Measurements from ENCODE around the gene EXOSC10. TPM values are rescaled to one million over a fixed set of nuclear protein-coding genes. Genes with fewer than 3 reads are reported as not detected.
A peak's percentile ranks its signal among the peaks of the same experiment; 100 is the strongest.

EXOSC10 gene
- total RNA-seq, 1 donor from 2014 or later: 38.7 TPM

DNA sequence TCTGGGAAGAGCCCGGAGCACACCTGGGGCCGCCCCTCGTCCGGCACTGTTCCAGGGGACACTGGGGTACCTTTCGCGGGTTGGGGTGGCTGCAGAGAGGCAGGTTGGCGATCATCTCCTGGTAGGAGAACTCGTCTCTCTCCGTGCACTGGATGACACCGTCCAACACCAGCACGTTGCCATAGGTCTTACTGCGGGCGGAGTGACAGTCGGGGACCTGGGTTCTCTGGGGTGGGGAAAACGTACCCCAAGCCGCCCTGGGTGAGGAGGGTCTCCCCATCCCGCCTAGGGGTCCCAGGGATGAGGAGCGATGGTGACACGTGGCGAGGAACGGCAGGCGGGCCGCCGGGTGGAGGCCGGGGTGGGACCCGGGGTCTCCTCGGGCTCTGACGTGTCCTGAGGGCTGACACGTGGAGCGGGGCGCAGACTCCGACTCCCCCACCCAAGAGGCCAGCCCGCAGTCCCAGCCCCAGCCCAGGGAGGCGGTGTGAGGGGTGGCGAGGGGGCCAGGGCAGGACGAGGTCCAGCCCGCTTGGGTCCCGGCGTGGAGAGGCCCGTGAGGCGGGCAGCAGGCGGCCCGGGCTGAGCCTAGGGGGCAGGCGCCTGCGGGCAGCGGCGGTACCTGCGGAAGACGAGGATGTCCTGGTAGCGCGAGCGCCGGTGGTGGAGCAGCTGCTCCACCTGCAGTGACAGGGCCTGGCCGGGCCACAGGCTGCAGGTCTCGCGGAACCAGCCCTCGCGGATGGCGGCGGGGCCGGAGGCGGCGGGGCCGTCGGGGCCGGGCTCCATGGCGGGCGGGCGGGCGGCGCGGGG is 40.3 kb downstream of the EXOSC10 start:
- DNase-seq (ENCODE audit: low spot score in 2 of 2): no peak
- peak overlapping the region in 1 of 2 donors; percentile 30 for H3K27ac ChIP-seq
- H3K9me3 ChIP-seq: no peaks in the 10 kb centered on the region
- no peak for TF ChIP-seq CTCF (IDR thresholded peaks at IDR 0.05)
- intact Hi-C loops (cut with DNase I): no loop called here
- no peaks in the 10 kb centered on the region for H3K27me3 ChIP-seq
- peak overlapping the region; percentile 75 to 100 for H3K4me3 ChIP-seq
- H3K4me1 ChIP-seq: peaks cover 11 to 16% of the 10 kb centered on the region in 2 donors
- peaks cover 13 to 31% of the 10 kb centered on the region in 2 donors for H3K36me3 ChIP-seq

- H3K27ac ChIP-seq: no peak overlapping the region
- H3K27me3 ChIP-seq: no peaks in the 10 kb centered on the region
- H3K36me3 ChIP-seq: peaks cover 17 to 31% of the 10 kb centered on the region in 2 donors
- intact Hi-C loops (cut with DNase I): no loop called here
- TF ChIP-seq CTCF (IDR thresholded peaks at IDR 0.05): no peak
- no peak for DNase-seq (ENCODE audit: low spot score in 2 of 2)
- H3K9me3 ChIP-seq: no peaks in the 10 kb centered on the region
- peaks cover 11 to 16% of the 10 kb centered on the region in 2 donors for H3K4me1 ChIP-seq
- H3K4me3 ChIP-seq: peak overlapping the region; percentile 75 to 100
These were observed 41.0 kb downstream of the EXOSC10 start for GRCh38 chr1:11058595-11059154.

DNA sequence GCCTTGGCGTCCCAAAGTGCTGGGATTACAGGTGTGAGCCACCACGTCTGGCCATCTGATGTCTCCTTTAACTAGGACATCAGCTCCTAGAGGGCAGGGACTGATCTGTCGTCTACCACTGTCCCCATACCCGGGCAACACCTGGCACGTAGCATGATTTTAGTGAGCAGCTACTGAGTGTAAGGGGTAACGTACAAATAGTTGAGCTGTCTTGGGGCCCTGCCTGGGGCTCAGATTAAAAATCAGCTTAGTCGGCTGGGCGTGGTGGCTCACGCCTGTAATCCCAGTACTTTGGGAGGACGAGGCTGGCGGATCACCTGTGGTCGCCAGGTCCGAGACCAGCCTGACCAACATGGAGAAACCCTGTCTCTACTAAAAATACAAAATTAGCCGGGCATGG is 41.6 kb downstream of the EXOSC10 start:
- Histone ChIP-seq H3K27ac (no peak overlapping the region), H3K36me3 (peaks cover 17 to 31% of the 10 kb centered on the region in 2 donors), H3K27me3 (no peaks in the 10 kb centered on the region), H3K9me3 (no peaks in the 10 kb centered on the region), H3K4me1 (peaks cover 11 to 16% of the 10 kb centered on the region in 2 donors), H3K4me3 (no peak overlapping the region)
- intact Hi-C loops (cut with DNase I): no loop called here
- DNase-seq (ENCODE audit: low spot score in 2 of 2): no peak
- TF ChIP-seq CTCF (IDR thresholded peaks at IDR 0.05): no peak

GRCh38 chr1:11057477-11057876 is 42.2 kb downstream of the EXOSC10 start:
- Histone ChIP-seq H3K27me3 (no peaks in the 10 kb centered on the region), H3K4me3 (no peak overlapping the region), H3K4me1 (peaks cover 11 to 16% of the 10 kb centered on the region in 2 donors), H3K27ac (no peak overlapping the region), H3K36me3 (peaks cover 17 to 31% of the 10 kb centered on the region in 2 donors), H3K9me3 (no peaks in the 10 kb centered on the region)
- DNase-seq (ENCODE audit: low spot score in 2 of 2): no peak
- intact Hi-C loops (cut with DNase I): no loop called here
- TF ChIP-seq CTCF (IDR thresholded peaks at IDR 0.05): no peak

- H3K4me1 ChIP-seq: peaks cover 11 to 15% of the 10 kb centered on the region in 2 donors
- TF ChIP-seq CTCF (IDR thresholded peaks at IDR 0.05): no peak
- no peak overlapping the region for H3K4me3 ChIP-seq
- no peaks in the 10 kb centered on the region for H3K27me3 ChIP-seq
- no peaks in the 10 kb centered on the region for H3K9me3 ChIP-seq
- no peak overlapping the region for H3K27ac ChIP-seq
- DNase-seq (ENCODE audit: low spot score in 2 of 2): no peak
- intact Hi-C loops (cut with DNase I): no loop called here
- H3K36me3 ChIP-seq: peaks cover 17 to 31% of the 10 kb centered on the region in 2 donors
These were observed 43.2 kb downstream of the EXOSC10 start for GRCh38 chr1:11056504-11056903.

Measured in ascending aorta (tissue), 2 donors.